GM19035 (cell line): ENCODE results near the gene TRMO.
"Not testable (repeated sequence)": the region's sequence is repeated elsewhere in the genome, so short reads cannot be mapped to it uniquely, and the experiment has no call there.

Experiments used
- ATAC-seq: cut with Tn5 transposase; IDR thresholded peaks from one replicate; pipeline ENCODE4 v1.9.1; 2021; ENCODE audit not compliant: unreplicated experiment

The TRMO gene, protein sequence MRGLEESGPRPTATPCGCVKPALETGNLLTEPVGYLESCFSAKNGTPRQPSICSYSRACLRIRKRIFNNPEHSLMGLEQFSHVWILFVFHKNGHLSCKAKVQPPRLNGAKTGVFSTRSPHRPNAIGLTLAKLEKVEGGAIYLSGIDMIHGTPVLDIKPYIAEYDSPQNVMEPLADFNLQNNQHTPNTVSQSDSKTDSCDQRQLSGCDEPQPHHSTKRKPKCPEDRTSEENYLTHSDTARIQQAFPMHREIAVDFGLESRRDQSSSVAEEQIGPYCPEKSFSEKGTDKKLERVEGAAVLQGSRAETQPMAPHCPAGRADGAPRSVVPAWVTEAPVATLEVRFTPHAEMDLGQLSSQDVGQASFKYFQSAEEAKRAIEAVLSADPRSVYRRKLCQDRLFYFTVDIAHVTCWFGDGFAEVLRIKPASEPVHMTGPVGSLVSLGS

GRCh38 chr9:97921959-97922724 lies at the start of gene TRMO:
TSS of gene TRMO (minus strand) at chr9:97922500. CDS start at chr9:97922493, 7 bp downstream.
- ATAC-seq, result peak; percentile 86

DNA sequence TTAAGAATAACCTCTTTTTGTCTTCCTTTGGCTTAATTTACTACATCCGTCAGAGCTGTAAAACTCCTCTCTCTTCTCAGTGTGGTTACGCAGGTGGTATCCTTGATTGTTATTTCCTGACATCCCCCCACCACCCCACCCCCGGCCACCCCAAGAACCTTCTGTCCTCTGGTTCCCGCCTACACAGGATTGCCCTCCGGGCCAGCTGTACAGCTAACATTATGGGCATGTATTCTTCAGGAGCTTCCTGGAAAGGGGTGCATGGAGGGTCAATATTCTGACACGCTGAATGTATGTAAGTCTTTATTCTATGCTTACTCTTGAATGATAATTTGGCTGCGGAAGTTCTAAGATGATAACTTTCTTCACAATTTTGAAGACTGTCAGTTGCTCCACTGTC lies 47.9 kb upstream of the TRMO start:
- ATAC-seq, result no peak

DNA sequence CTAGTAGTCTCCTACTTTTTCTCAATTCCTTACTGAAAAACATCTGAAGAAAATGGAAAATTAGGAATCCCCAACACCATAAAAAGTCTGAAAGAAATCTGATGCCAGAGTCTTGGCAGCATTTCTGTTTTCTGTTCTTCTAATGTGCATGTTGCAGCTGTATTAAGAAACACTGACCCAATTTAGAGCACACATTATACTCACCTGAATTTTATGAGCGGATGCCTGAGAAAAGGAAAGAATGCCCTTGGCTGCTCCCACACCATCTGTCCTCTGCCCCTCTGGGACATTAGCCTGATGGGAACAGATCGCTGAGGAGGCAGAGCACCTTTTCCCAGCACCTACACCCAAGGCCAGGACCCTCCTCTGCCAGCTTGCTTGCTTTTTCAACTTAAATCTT lies 46.7 kb upstream of the TRMO start:
- no peak for ATAC-seq

DNA sequence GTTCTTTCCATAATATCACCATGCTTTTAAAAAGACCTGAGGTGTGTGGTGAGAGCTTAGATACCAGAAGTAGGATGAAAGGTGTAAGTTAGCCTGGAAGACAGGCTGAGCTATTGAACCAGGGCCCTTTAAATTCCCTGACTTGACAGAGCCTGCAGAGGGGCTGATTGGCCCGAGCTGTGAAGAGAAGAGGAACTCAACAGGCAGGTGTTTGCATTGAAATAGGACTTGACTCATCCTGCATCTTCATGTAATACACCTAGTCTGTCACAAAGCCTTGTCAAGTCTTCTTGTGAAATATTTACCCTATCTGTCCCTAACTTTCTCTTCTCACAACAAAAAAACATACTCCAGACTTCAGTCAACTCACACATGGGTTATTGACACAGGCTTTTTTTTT lies 44.2 kb upstream of the TRMO start:
- no peak for ATAC-seq

- no peak for ATAC-seq
Observed at GRCh38 chr9:97964901-97965300, 42.6 kb upstream of the TRMO start.

- ATAC-seq, result no peak
Observed at GRCh38 chr9:97963232-97963631, 40.9 kb upstream of the TRMO start.

- ATAC-seq, result no peak
Observed at GRCh38 chr9:97962575-97962974, 40.3 kb upstream of the TRMO start.

- no peak for ATAC-seq
Observed at GRCh38 chr9:97962136-97962535, 39.8 kb upstream of the TRMO start.

GRCh38 chr9:97961361-97961760 lies 39.1 kb upstream of the TRMO start:
- ATAC-seq, result no peak

- not testable (repeated sequence) for ATAC-seq
Observed at GRCh38 chr9:97960678-97961328, 38.5 kb upstream of the TRMO start.

DNA sequence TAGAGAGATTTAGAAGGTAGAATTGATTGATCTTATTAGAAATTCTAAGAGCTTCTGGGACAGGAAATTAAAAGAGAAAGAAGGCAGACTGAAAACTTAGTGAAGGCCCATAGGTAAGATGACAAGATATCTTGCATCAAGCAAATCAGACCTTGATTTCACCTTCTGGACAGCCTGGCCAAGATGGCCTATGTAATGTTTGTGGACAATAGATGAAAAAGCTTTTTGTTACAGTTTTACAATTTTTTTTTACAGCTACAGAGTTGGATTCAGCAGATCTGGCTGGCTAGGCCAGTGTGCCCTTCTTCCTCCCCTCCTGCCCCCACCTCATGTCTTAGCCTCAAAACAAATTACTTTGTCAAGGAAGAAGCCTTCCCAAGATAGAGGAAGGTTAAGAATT lies 37.3 kb upstream of the TRMO start:
- no peak for ATAC-seq

DNA sequence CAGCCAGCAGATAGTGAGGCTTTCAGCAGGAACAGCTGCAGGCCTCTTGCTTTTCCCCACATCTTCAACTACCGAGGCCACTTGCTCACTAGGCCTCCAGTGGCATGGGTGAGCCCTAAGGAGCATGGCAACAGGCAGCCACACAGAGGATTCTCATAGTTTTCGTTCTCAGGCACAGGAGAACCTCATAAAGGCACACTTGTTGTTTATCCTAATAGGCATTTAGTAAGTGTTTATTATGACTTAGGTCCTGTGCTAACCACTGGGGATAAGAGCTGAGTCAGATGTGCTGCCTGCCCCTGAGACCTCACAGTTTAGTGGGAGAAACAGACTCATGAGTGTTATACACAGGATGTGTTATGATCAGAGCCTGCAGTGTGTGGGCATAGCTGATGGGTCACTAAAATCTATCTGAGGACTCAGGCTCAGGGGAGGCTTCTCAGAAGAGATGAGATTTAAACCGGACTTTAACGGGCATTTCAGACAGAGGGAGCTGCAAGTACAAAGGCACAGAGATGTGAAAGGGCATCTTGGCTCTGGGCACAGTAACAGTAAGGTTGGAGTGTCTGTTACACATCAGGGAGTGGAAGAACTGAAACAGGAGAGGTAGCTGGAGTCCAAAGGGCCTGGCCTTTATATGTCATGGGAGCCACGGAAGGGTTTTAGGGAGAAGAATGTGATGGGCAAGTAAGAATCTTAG lies 36.7 kb upstream of the TRMO start:
- ATAC-seq, result no peak

- ATAC-seq, result no peak
Observed at GRCh38 chr9:97956331-97956730, 34.0 kb upstream of the TRMO start.

DNA sequence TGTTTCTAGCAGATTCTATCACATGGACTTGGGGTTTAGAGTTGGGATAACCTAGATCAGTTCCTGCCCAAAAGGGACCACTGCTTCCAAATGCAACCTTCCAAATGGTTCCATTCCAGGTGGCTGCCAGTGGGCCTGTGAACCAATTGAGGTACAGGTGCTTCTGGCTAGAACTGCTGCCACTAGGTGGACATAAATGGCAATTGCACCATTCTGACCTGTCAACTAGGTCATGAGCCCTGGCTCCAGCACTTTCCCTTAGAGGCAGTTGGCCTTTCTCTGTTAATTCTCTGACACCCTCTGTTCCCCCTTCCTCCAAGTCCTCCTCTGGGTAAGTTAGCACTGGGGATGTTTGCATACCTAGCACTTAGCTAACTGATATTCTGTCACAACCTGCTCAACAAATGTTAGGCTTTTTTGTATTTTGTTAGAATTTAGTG lies 32.3 kb upstream of the TRMO start:
- peak; percentile 62 for ATAC-seq

GRCh38 chr9:97950873-97951272 lies 28.6 kb upstream of the TRMO start:
- not testable (repeated sequence) for ATAC-seq

DNA sequence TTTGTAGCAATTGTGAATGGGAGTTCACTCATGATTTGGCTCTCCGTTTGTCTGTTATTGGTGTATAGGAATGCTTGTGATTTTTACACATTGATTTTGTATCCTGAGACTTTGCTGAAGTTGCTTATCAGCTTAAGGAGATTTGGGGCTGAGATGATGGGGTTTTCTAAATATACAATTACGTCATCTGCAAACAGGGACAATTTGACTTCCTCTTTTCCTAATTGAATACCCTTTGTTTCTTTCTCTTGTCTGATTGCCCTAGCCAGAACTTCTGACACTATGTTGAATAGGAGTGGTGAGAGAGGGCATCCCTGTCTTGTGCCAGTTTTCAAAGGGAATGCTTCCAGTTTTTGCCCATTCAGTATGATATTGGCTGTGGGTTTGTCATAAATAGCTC lies 24.8 kb upstream of the TRMO start:
- not testable (repeated sequence) for ATAC-seq

GRCh38 chr9:97945470-97945869 lies 23.2 kb upstream of the TRMO start:
- not testable (repeated sequence) for ATAC-seq

DNA sequence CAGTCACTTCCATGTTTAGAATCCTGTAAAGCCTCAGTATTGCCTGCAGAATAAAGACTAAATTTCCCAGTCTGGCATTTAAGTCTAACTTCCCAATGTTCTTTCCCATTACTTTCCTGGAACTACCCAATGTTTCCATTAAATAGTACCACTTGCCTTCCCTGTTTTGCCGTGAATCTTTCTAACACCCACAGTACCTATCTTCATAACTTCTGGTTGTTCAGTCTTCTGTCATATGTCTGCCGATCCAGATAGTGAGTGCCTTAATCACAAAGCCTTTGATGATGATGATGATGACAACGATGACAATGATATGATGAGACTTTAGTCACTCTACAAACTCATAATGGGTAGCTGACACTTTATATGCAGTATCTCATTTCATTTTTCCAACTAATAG lies 22.3 kb upstream of the TRMO start:
- no peak for ATAC-seq

- no peak for ATAC-seq
Observed at GRCh38 chr9:97943308-97943855, 21.1 kb upstream of the TRMO start.

DNA sequence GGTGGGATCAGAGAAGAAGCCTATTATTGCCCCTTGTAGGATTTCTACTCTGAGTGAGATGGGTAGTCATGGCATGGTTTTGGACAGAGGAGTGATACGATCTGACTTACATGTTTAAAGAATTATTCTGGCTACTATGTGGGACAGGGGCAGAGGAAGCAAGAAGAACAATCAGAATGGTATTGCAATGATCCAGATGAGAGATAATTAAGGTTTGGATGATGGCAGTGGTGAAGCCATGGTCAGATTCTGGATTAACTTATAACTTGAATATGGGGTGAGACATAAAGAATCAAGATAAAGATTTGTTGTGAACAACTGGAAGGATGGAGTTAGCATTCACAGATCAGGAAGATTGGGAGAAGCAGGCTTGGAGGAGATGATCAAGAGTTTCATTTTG lies 19.0 kb upstream of the TRMO start:
- no peak for ATAC-seq

DNA sequence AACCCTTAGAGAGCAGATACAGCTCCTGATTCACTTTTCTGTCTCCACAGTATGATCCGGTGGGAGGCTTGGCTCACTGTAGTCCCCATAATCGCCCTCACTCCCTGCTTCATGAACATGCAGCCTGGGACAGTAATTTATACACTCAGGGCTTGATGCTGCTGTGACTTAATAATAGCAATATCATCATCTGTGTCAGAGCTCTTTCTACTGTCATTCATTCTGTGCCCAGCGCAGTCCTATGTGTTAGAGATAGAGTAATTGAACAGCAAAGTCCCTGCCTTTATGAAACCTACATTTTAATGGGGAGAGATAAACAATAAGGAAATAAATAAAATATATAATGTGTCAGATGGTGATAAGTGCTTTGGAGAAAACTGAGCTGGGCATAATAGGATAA lies 18.4 kb upstream of the TRMO start:
- ATAC-seq, result no peak
